ENCODE data around the gene FETUB. TPM values are rescaled to one million over a fixed set of nuclear protein-coding genes. Genes with fewer than 3 reads are reported as not detected.

The FETUB gene
- total and polyA plus RNA-seq, 2 donors (not counting 3 experiments of a cell fraction or from before 2014, with no cell fraction given): not detected

- Histone ChIP-seq H3K27me3 (ENCODE audit: control insufficient read depth in 2 of 2, insufficient read depth in 2 of 2, low read length in 2 of 2) (peaks cover 2 to 3% of the 10 kb centered on the region in 2 experiments), H3K79me2 (ENCODE audit: control insufficient read depth, insufficient read depth, low read length) (no peaks in the 10 kb centered on the region), H3K36me3 (ENCODE audit: control insufficient read depth in 2 of 2, extremely low read depth in 1 of 2, insufficient read depth in 2 of 2, low read length in 2 of 2) (no peaks in the 10 kb centered on the region), H3K9me3 (replicated peaks; ENCODE audit: control insufficient read depth, insufficient read depth, low read length) (no peaks in the 10 kb centered on the region), H3K4me2 (ENCODE audit: insufficient read depth, low read length) (no peak overlapping the region), H3K9me1 (replicated peaks; ENCODE audit: control insufficient read depth, extremely low read depth, insufficient read depth, low read length) (no peaks in the 10 kb centered on the region), H3K4me1 (ENCODE audit: control insufficient read depth, extremely low read depth, insufficient read depth, low read length) (no peaks in the 10 kb centered on the region), H2AFZ (ENCODE audit: low read depth, low read length) (no peak overlapping the region), H3K4me3 (replicated peaks in 1 of 3; ENCODE audit: insufficient read depth in 1 of 3, low read depth in 1 of 3, low read length in 3 of 3) (no peak overlapping the region), H4K20me1 (replicated peaks; ENCODE audit: control insufficient read depth, extremely low read depth, insufficient read depth, low read length) (no peaks in the 10 kb centered on the region), H3K27ac (ENCODE audit: insufficient read depth, low read depth, low read length) (no peak overlapping the region), H3K9ac (replicated peaks; ENCODE audit: extremely low read depth, insufficient read depth, low read length) (no peak overlapping the region)
- DNase-seq (ENCODE audit: low read depth, low spot score): no peak
- POLR2A ChIA-PET: no interaction called here
- intact Hi-C loops (cut with micrococcal nuclease) (no loop called here), dilution Hi-C loops (cut with MboI; ENCODE audit: extremely low pct_ligation_motif_present, low sequenced_read_pairs) (no loop called here)
- BruUV-seq (replicated peaks): no TSS peak
- TF ChIP-seq JUN (IDR thresholded peaks at IDR 0.05; ENCODE audit: borderline replicate concordance, insufficient read depth, insufficient read length, low read depth): no peak
- no peak for TF ChIP-seq CTCF (IDR thresholded peaks at IDR 0.05; ENCODE audit: extremely low read depth in 1 of 2, insufficient read depth in 1 of 2, low read depth in 1 of 2, low read length in 2 of 2)
- TF ChIP-seq POLR2A (IDR thresholded peaks at IDR 0.05; ENCODE audit: low read depth, low read length): no peak
- no peak for TF ChIP-seq MYC (IDR thresholded peaks at IDR 0.05; ENCODE audit: low read depth, low read length)
- no peak for TF ChIP-seq GATA2 (IDR thresholded peaks at IDR 0.05; ENCODE audit: insufficient read depth, insufficient read length, low read depth, low read length)
- no peak for TF ChIP-seq FOS (IDR thresholded peaks at IDR 0.05; ENCODE audit: borderline replicate concordance, insufficient read depth, low read length)
- no peak for TF ChIP-seq POLR2AphosphoS5 (IDR thresholded peaks at IDR 0.05; ENCODE audit: insufficient read depth, low read depth, low read length)
- no peak for TF ChIP-seq EZH2 (IDR thresholded peaks at IDR 0.05; ENCODE audit: borderline replicate concordance, low read depth, low read length, severe bottlenecking)
- no peak for TF ChIP-seq MAX (IDR thresholded peaks at IDR 0.05; ENCODE audit: insufficient read depth, insufficient read length)
- FAIRE-seq: no peak
- CTCF ChIA-PET: interaction anchor here (1.3 kb wide), 1 partner anchor 16 kb away, joined by 5 read pairs; no protein-coding TSS in a partner anchor
Observed at GRCh38 chr3:186671051-186671450, 30.9 kb downstream of the FETUB start.

All from endothelial cell of umbilical vein (primary cell).